Thyroid gland (tissue), 4 donors: Measurements from ENCODE around the gene CYP1A2. TPM values are rescaled to one million over a fixed set of nuclear protein-coding genes. Genes with fewer than 3 reads are reported as not detected.

Source experiments
- DNase-seq, 2 donors: peaks; one replicate each; pipeline ENCODE4 v3.0.0-alpha.2; 2019
- H3K27ac ChIP-seq, 3 donors: fragments of 200-600 bp; sonication (generic); 1 replicate in 2 of 3; 2 replicates in 1 of 3; pipeline ENCODE4 v1.5.1; 2016 to 2019; ENCODE audit warnings: mild to moderate bottlenecking in 1 of 3, moderate library complexity in 1 of 3
- H3K27me3 ChIP-seq: fragments of 200-600 bp; sonication (generic); one replicate; pipeline ENCODE4 v1.5.1; 2019
- H3K36me3 ChIP-seq, 2 donors: fragments of 200-600 bp; sonication (generic); one replicate each; pipeline ENCODE4 v1.5.1; 2016 to 2019
- H3K4me1 ChIP-seq, 2 donors: fragments of 200-600 bp; sonication (generic); one replicate each; pipeline ENCODE4 v1.5.1; 2017 to 2019
- H3K4me3 ChIP-seq, 3 donors: fragments of 200-600 bp; sonication (generic); replicated peaks in 1 of 3; 1 replicate in 2 of 3; 2 replicates in 1 of 3; pipeline ENCODE4 v1.5.1; 2016; ENCODE audit warnings: mild to moderate bottlenecking in 1 of 3
- H3K9me3 ChIP-seq: fragments of 200-600 bp; sonication (generic); one replicate; pipeline ENCODE4 v1.5.1; 2017
- POLR2A ChIP-seq, 2 donors: fragments of 450-650 bp; IDR thresholded peaks; one replicate each; pipeline ENCODE4 v1.6.1; 2017; ENCODE audit warnings: antibody characterized with exemption in 2 of 2, mild to moderate bottlenecking in 2 of 2, moderate library complexity in 1 of 2
- WGBS, 2 donors: methylation state at CpG; one replicate each; pipeline ENCODE4 v1.1.5; 2017; 5-methylcytosine and 5-hydroxymethylcytosine counted together
- intact Hi-C: fragments of 100-400 bp; cut with DNase I; formaldehyde crosslinking; loops from one replicate; pipeline ENCODE4 v1.15.1; 2023
- total RNA-seq, 4 donors: library from RNA; depleted of rRNA; stranded (reverse); fragments of >200 nt; gene quantifications; one replicate each; pipeline ENCODE4 v1.2.3, GENCODE V29; 2016
- TF ChIP-seq, protein P1 (sequence below), 6 experiments: fragments of 200-600 bp in 3 of 6; fragments of 450-650 bp in 3 of 6; sonication (generic) in 3 of 6; IDR thresholded peaks; one replicate each; pipeline ENCODE4 v1.5.1; 2016 to 2019; ENCODE audit warnings: antibody characterized with exemption in 6 of 6, mild to moderate bottlenecking in 2 of 6, inconsistent platforms in 1 of 6, moderate library complexity in 1 of 6

Gene CYP1A2
- total RNA-seq, 4 donors from 2014 or later: 1.3 to 9.9 (median 2.9) TPM

DNA sequence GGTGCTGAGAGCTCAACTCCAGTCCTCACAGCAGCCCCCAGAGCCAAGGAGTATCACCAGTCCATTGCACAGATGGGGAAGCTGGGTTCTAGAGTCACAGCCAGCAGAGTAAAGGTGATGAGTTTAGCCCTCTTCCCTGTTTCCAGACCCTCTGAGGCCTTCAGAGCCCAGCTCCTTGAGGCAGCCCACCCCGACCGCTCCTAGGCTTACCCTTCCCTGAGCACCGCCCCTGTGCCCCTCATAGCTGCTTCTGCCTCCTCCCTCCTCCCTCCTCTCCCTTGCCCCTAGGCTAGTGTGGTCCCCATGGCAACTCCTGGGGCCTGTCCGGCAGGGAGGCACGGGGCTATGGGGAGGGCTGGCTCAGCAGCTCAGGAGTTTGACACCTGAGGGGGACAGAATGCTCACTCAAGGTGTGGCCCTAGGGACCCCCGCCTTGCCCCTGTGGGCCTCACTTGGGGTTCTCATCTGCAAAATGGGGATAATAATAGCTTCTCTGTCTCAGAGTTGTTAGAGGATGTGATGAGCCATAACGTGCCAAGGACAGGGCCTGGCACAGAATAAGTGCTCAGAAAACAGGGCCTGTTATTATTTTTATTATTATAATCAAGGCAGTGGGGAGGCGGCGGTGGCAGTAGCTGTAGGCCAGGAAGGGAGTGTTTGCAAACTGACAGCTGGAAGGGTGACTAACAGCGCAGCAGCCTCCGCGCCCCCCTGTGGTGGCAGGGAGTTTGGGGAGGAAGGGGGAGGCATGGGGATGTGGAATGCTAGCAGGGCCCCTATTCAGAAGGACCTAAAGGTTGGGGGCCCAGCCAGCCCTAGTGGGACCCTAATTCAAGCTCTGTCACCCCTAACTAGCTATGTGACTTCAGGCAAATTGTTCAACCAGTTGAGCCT lies 44.7 kb downstream of the CYP1A2 start:
- WGBS, 2 donors: 80 to 89% methylated on average over 12 of the region's 12 CpGs
- H3K4me1 ChIP-seq: peaks cover 32 to 50% of the 10 kb centered on the region in 2 donors
- no peak overlapping the region for H3K27ac ChIP-seq

GRCh38 chr15:74794248-74794969 lies 45.8 kb downstream of the CYP1A2 start:
- Histone ChIP-seq H3K27ac (no peak overlapping the region), H3K27me3 (no peaks in the 10 kb centered on the region), H3K4me3 (no peak overlapping the region), H3K4me1 (peaks cover 29 to 40% of the 10 kb centered on the region in 2 donors), H3K36me3 (no peaks in the 10 kb centered on the region), H3K9me3 (no peaks in the 10 kb centered on the region)
- intact Hi-C loops: no loop called here
- DNase-seq: no peak
- TF ChIP-seq, protein P1, sequence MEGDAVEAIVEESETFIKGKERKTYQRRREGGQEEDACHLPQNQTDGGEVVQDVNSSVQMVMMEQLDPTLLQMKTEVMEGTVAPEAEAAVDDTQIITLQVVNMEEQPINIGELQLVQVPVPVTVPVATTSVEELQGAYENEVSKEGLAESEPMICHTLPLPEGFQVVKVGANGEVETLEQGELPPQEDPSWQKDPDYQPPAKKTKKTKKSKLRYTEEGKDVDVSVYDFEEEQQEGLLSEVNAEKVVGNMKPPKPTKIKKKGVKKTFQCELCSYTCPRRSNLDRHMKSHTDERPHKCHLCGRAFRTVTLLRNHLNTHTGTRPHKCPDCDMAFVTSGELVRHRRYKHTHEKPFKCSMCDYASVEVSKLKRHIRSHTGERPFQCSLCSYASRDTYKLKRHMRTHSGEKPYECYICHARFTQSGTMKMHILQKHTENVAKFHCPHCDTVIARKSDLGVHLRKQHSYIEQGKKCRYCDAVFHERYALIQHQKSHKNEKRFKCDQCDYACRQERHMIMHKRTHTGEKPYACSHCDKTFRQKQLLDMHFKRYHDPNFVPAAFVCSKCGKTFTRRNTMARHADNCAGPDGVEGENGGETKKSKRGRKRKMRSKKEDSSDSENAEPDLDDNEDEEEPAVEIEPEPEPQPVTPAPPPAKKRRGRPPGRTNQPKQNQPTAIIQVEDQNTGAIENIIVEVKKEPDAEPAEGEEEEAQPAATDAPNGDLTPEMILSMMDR (IDR thresholded peaks at IDR 0.05): no peak
- no peak for TF ChIP-seq POLR2A (IDR thresholded peaks at IDR 0.05)
- 87% methylated on average over 5 to 6 of the region's 9 CpGs for WGBS, 2 donors

More for the DNA sequence above, 44.7 kb downstream of the CYP1A2 start:
- Histone ChIP-seq H3K4me3 (no peak overlapping the region), H3K9me3 (no peaks in the 10 kb centered on the region), H3K27me3 (no peaks in the 10 kb centered on the region), H3K36me3 (no peaks in the 10 kb centered on the region)
- no peak for TF ChIP-seq POLR2A (IDR thresholded peaks at IDR 0.05)
- TF ChIP-seq, protein P1 (IDR thresholded peaks at IDR 0.05): no peak
- no peak for DNase-seq
- intact Hi-C loops: no loop called here

DNA sequence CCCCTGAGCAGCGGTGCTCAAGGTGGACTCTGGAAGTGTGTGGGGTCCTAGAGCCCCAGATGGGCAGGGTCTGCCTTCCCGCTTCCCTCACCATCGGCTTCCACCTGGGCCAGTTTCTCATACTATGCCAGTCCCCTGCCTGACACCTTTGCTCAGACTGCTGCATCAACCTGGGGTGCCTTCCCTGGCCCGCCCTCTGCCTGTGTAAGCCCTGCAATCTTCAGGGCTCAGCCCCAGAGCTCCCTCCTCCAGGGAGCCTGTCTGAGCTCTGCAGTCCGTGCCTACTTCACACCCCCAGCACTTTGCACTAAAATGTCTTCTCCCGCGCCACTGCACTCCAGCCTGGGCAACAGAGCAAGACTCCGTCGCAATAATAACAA lies 46.3 kb downstream of the CYP1A2 start:
- no peaks in the 10 kb centered on the region for H3K36me3 ChIP-seq
- peaks cover 24 to 34% of the 10 kb centered on the region in 2 donors for H3K4me1 ChIP-seq
- no peak overlapping the region for H3K4me3 ChIP-seq
- no peak overlapping the region for H3K27ac ChIP-seq
- TF ChIP-seq, protein P1 (IDR thresholded peaks at IDR 0.05): no peak
- TF ChIP-seq POLR2A (IDR thresholded peaks at IDR 0.05): no peak
- H3K9me3 ChIP-seq: no peaks in the 10 kb centered on the region
- intact Hi-C loops: no loop called here
- 90 to 92% methylated on average over 9 of the region's 9 CpGs for WGBS, 2 donors
- DNase-seq: no peak
- H3K27me3 ChIP-seq: no peaks in the 10 kb centered on the region

GRCh38 chr15:74795966-74796625 lies 47.5 kb downstream of the CYP1A2 start:
- Histone ChIP-seq H3K4me3 (no peak overlapping the region), H3K27ac (no peak overlapping the region), H3K36me3 (peaks cover 0 to 8% of the 10 kb centered on the region in 2 donors), H3K27me3 (no peaks in the 10 kb centered on the region), H3K4me1 (peaks cover 12 to 23% of the 10 kb centered on the region in 2 donors), H3K9me3 (no peaks in the 10 kb centered on the region)
- DNase-seq: no peak
- WGBS, 2 donors: 89 to 93% methylated on average over 14 of the region's 14 CpGs
- intact Hi-C loops: no loop called here
- no peak for TF ChIP-seq POLR2A (IDR thresholded peaks at IDR 0.05)
- TF ChIP-seq, protein P1 (IDR thresholded peaks at IDR 0.05): no peak
